CD4-positive, alpha-beta T cell treated with Interleukin-12 subunit alpha and Interleukin-12 subunit beta, for 1 hour (primary cell): ENCODE results near the gene PRSS2.
A peak's percentile ranks its signal among the peaks of the same experiment; 100 is the strongest.
"Not testable (repeated sequence)": the region's sequence is repeated elsewhere in the genome, so short reads cannot be mapped to it uniquely, and the experiment has no call there.

Experiments
- DNase-seq: peaks from one replicate; pipeline ENCODE4 v3.0.0-alpha.2; 2020

PRSS2 gene

GRCh38 chr7:142760071-142760642 is 10.6 kb upstream of the PRSS2 start:
- no peak for DNase-seq

GRCh38 chr7:142761606-142762005 is 9.2 kb upstream of the PRSS2 start:
- DNase-seq: not testable (repeated sequence)

GRCh38 chr7:142762104-142762503 is 8.7 kb upstream of the PRSS2 start:
- DNase-seq: no peak

GRCh38 chr7:142767451-142767850 is 3.3 kb upstream of the PRSS2 start:
- no peak for DNase-seq

GRCh38 chr7:142767861-142768260 is 2.9 kb upstream of the PRSS2 start:
- no peak for DNase-seq

- DNase-seq: not testable (repeated sequence)
Observed at GRCh38 chr7:142768885-142769284, 1.9 kb upstream of the PRSS2 start.

- DNase-seq: no peak
Observed at GRCh38 chr7:142771353-142771723, 568 bp downstream of the PRSS2 start.

GRCh38 chr7:142772051-142772450 is 1.3 kb downstream of the PRSS2 start:
- no peak for DNase-seq

GRCh38 chr7:142772673-142773072 is 1.9 kb downstream of the PRSS2 start:
- no peak for DNase-seq

GRCh38 chr7:142773230-142773629 is 2.5 kb downstream of the PRSS2 start:
- no peak for DNase-seq

- no peak for DNase-seq
Observed at GRCh38 chr7:142773937-142774744, 3.4 kb downstream of the PRSS2 start.

- no peak for DNase-seq
Observed at GRCh38 chr7:142774826-142775225, 4.1 kb downstream of the PRSS2 start.

- not testable (repeated sequence) for DNase-seq
Observed at GRCh38 chr7:142775351-142776115, 4.8 kb downstream of the PRSS2 start.

- no peak for DNase-seq
Observed at GRCh38 chr7:142776206-142776844, 5.6 kb downstream of the PRSS2 start.

- DNase-seq: not testable (repeated sequence)
Observed at GRCh38 chr7:142776845-142777225, 6.1 kb downstream of the PRSS2 start.

GRCh38 chr7:142777318-142777717 is 6.5 kb downstream of the PRSS2 start:
- no peak for DNase-seq

GRCh38 chr7:142782922-142783900 is 12.4 kb downstream of the PRSS2 start:
- peak; percentile 83 for DNase-seq

GRCh38 chr7:142784096-142784495 is 13.3 kb downstream of the PRSS2 start:
- DNase-seq: no peak

GRCh38 chr7:142784716-142785115 is 13.9 kb downstream of the PRSS2 start:
- DNase-seq: peak; percentile 76

- peak; percentile 90 for DNase-seq
Observed at GRCh38 chr7:142785841-142786250, 15.1 kb downstream of the PRSS2 start.

- DNase-seq: peak; percentile 14
Observed at GRCh38 chr7:142787034-142787768, 16.4 kb downstream of the PRSS2 start.
